ENCODE data around the gene ST6GALNAC4. TPM values are rescaled to one million over a fixed set of nuclear protein-coding genes. Genes with fewer than 3 reads are reported as not detected.

The ST6GALNAC4 gene
- total RNA-seq, 5 donors from 2014 or later (not counting 1 experiment from before 2014, with no cell fraction given) = 24.9 to 40.7 (median 35.1) TPM

DNA sequence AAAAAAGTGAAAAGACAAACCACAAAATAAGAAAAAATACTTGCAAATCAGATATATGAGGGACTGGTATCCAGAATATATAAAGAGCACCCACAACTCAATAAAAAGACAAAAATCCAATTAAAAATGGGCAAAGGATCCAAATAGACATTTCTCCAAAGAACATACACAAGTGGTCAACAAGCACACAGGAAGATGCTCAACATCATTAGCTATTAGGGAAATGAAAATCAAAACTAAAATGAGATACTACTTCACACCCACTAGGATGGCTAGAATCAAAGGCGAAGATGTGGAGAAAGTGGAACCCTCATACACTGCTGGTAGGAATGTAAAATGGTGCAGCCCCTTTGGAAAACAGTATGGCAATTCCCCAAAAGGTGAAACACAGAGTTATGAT, 41.9 kb upstream of the ST6GALNAC4 start:
- Mint-ChIP-seq H3K27me3 (no peaks in the 10 kb centered on the region), H3K9me3 (no peaks in the 10 kb centered on the region), H3K36me3 (peaks cover 33% of the 10 kb centered on the region), H3K4me1 (peaks cover 95 to 98% (median 97%) of the 10 kb centered on the region in 3 donors), H3K4me3 (peak overlapping the region in 2 of 3 donors; percentile 35 to 91), H3K27ac (peak overlapping the region; percentile 83 to 88)
- POLR2A ChIA-PET = interaction anchor here in 1 of 2 donors (0.6 kb wide), 1 partner anchor 75 kb away, joined by 3 read pairs; no protein-coding TSS in a partner anchor
- Histone ChIP-seq H3K9me3 (no peaks in the 10 kb centered on the region), H3K4me3 (ENCODE audit: control insufficient read depth in 1 of 2, extremely low read depth in 1 of 2, low read length in 1 of 2) (no peak overlapping the region), H3K27ac (ENCODE audit: low read length) (no peak overlapping the region), H3K4me1 (ENCODE audit: control insufficient read depth in 1 of 2, extremely low read depth in 1 of 2, insufficient read depth in 2 of 2, low read length in 2 of 2) (peaks cover 71 to 88% of the 10 kb centered on the region in 2 experiments), H3K36me3 (ENCODE audit: control insufficient read depth in 2 of 2, extremely low read depth in 1 of 2, insufficient read depth in 1 of 2, low read length in 1 of 2) (peaks cover 7 to 15% of the 10 kb centered on the region in 2 donors), H3K27me3 (replicated peaks in 1 of 2; ENCODE audit: control insufficient read depth in 2 of 2, extremely low read depth in 1 of 2, insufficient read depth in 2 of 2, low read length in 1 of 2) (no peaks in the 10 kb centered on the region)
- DNase-seq (no peak), ATAC-seq (replicated peaks in 1 of 4) (no peak)
- CTCF ChIA-PET = interaction anchor here (0.9 to 7.2 kb wide), 3 partner anchors 22 to 76 kb away, joined by 4 to 81 read pairs (median 4); no protein-coding TSS in a partner anchor
- no CpG with 5 or more reads among the region's 1 CpG for whole genome bisulfite sequencing (ENCODE audit: insufficient coverage)

DNA sequence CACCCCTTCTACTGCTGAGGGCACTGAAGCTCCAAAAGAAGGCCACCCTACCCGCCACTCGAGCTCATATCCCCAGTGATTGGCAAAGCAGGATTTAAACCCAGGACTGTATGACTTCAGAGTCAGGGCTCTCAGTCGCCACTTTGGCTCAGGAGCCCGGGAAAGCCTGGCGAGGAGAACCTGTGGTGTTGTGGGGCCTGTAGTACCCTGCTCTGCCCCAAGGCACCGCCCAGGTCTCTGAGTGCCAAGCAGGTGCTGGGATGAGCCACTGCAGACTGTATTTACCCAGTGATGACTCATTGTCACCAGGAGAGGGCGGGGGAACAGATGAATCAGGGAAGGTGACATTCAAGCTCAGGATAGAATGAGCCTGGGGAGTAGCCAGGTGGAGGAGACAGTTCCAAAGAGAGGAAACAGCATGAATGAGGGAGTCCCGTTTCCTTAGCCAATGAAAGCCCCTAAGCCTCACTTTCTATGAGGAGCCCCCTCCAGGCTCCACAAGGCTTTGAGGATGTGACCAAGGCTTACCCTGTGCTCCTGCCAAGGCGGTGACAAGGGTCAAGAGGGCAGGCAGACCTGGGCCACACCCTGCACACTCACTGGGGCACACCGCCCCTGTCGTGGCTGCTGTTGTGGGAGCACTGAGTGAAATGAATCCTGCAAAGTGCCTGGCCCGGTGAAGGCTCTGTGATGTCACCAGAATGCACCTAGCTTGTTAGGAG, 38.6 kb upstream of the ST6GALNAC4 start:
- peak overlapping the region; percentile 87 to 94 for H3K27ac Mint-ChIP-seq
- peak; percentile 83 to 90 (median 86) for ATAC-seq (replicated peaks in 1 of 4)
- CTCF ChIA-PET = interaction anchor here (0.5 to 7.2 kb wide), 18 partner anchors 12 to 84 kb away, joined by 3 to 81 read pairs (median 4); partner anchors contain the start of gene EEIG1 (in 1 of the 2)
- H3K4me3 ChIP-seq (ENCODE audit: control insufficient read depth in 1 of 2, extremely low read depth in 1 of 2, low read length in 1 of 2) = peak overlapping the region; percentile 4 to 54
- H3K27me3 Mint-ChIP-seq = no peaks in the 10 kb centered on the region
- no peaks in the 10 kb centered on the region for H3K9me3 Mint-ChIP-seq
- POLR2A ChIA-PET = interaction anchor here in 1 of 2 donors (0.6 kb wide), 1 partner anchor 22 kb away, joined by 3 read pairs; no protein-coding TSS in a partner anchor
- H3K4me1 ChIP-seq (ENCODE audit: control insufficient read depth in 1 of 2, extremely low read depth in 1 of 2, insufficient read depth in 2 of 2, low read length in 2 of 2) = peaks cover 66 to 85% of the 10 kb centered on the region in 2 experiments
- no peaks in the 10 kb centered on the region for H3K27me3 ChIP-seq (replicated peaks in 1 of 2; ENCODE audit: control insufficient read depth in 2 of 2, extremely low read depth in 1 of 2, insufficient read depth in 2 of 2, low read length in 1 of 2)
- H3K27ac ChIP-seq (ENCODE audit: low read length) = peak overlapping the region; percentile 44
- H3K36me3 ChIP-seq (ENCODE audit: control insufficient read depth in 2 of 2, extremely low read depth in 1 of 2, insufficient read depth in 1 of 2, low read length in 1 of 2) = peaks cover 10 to 18% of the 10 kb centered on the region in 2 donors
- peak; percentile 47 to 85 (median 70) for DNase-seq
- H3K4me3 Mint-ChIP-seq = peak overlapping the region; percentile 67 to 81 (median 74)
- peaks cover 90 to 96% (median 95%) of the 10 kb centered on the region in 3 donors for H3K4me1 Mint-ChIP-seq
- H3K9me3 ChIP-seq = no peaks in the 10 kb centered on the region
- H3K36me3 Mint-ChIP-seq = peaks cover 29% of the 10 kb centered on the region
- WGBS (ENCODE audit: insufficient coverage) = 27% methylated on average over 6 of the region's 12 CpGs

DNA sequence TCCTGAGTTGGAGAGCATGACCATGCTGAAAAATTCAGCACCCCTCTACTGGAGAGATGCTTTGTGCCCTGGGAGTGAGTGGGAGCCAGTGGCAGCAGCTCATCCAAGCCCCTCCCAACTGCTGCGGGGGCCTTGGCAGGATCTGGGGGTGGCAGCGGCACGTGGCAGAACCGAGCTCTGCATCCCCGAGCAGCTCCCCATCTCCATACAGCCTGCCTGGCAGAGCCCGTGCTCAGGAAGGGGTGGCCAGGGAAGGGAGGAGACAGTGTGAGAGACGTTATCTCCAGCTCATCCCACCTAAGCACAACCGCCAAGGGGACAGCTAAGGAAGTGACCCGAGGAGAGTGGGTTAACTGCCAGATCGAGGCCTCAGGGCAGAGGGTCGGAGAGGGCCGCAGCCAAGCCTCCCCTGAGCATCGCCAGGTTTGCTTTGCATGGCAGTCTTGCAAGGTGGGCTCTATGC, 38.0 kb upstream of the ST6GALNAC4 start:
- Histone ChIP-seq H3K4me3 (ENCODE audit: control insufficient read depth in 1 of 2, extremely low read depth in 1 of 2, low read length in 1 of 2) (peak overlapping the region; percentile 4 to 27), H3K9me3 (no peaks in the 10 kb centered on the region), H3K27me3 (replicated peaks in 1 of 2; ENCODE audit: control insufficient read depth in 2 of 2, extremely low read depth in 1 of 2, insufficient read depth in 2 of 2, low read length in 1 of 2) (no peaks in the 10 kb centered on the region), H3K36me3 (ENCODE audit: control insufficient read depth in 2 of 2, extremely low read depth in 1 of 2, insufficient read depth in 1 of 2, low read length in 1 of 2) (peaks cover 14 to 24% of the 10 kb centered on the region in 2 donors), H3K4me1 (ENCODE audit: control insufficient read depth in 1 of 2, extremely low read depth in 1 of 2, insufficient read depth in 2 of 2, low read length in 2 of 2) (peaks cover 67 to 85% of the 10 kb centered on the region in 2 experiments), H3K27ac (ENCODE audit: low read length) (peak overlapping the region; percentile 44)
- peak overlapping the region; percentile 87 to 94 for H3K27ac Mint-ChIP-seq
- H3K27me3 Mint-ChIP-seq = no peaks in the 10 kb centered on the region
- peaks cover 29% of the 10 kb centered on the region for H3K36me3 Mint-ChIP-seq
- H3K9me3 Mint-ChIP-seq = no peaks in the 10 kb centered on the region
- peaks cover 90 to 96% (median 95%) of the 10 kb centered on the region in 3 donors for H3K4me1 Mint-ChIP-seq
- ChIA-PET CTCF (interaction anchor here (0.5 to 7.2 kb wide), 15 partner anchors 11 to 88 kb away, joined by 3 to 81 read pairs (median 4); partner anchors contain the start of gene EEIG1 (in 1 of the 2)), POLR2A (no interaction called here)
- peak overlapping the region; percentile 53 to 81 (median 67) for H3K4me3 Mint-ChIP-seq
- DNase-seq (no peak), ATAC-seq (replicated peaks in 1 of 4) (no peak)
- 55% methylated on average over 5 of the region's 13 CpGs for WGBS (ENCODE audit: insufficient coverage)

DNA sequence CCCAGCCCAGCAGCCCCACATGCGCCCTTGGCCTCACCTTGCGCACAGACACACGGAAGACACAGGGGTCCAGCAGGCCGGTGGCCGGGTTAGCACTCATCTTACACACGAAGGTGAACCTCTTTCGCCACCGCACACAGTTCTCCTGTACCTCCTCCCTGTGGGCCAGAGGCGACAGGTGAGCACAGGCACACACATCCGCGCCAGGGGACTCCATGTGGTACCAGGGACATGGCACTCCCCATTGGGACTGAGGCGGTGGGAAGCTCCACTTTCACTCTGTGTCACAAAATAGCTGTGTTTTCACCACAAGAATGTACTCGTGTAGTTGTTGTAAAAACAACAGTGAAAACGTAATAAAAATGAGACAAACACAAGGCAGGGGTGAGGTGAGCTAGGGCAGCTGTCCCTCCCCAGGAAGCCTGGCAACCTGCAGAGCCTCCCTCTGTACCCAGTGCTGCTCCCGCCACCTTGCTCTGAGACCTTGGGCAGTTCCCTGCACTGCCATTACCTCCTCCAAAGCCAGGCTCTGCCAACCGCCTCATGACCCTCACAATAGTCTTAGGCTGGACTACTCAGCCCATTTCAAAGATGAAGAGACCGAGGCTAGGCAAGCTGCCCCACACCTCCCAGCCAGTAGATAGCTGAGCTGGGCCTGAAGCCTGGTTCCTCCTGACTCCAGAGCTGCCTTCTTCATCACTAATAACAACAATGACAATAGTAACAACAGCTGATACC, 37.1 kb upstream of the ST6GALNAC4 start:
- peaks cover 23% of the 10 kb centered on the region for H3K36me3 Mint-ChIP-seq
- ATAC-seq (replicated peaks in 1 of 4) (peak in 1 of 4 experiments; percentile 19), DNase-seq (peak in 1 of 35 experiments; percentile 55)
- H3K4me1 Mint-ChIP-seq = peaks cover 86 to 92% (median 89%) of the 10 kb centered on the region in 3 donors
- peaks cover 72 to 90% of the 10 kb centered on the region in 2 experiments for H3K4me1 ChIP-seq (ENCODE audit: control insufficient read depth in 1 of 2, extremely low read depth in 1 of 2, insufficient read depth in 2 of 2, low read length in 2 of 2)
- no peaks in the 10 kb centered on the region for H3K9me3 Mint-ChIP-seq
- peaks cover 17 to 31% of the 10 kb centered on the region in 2 donors for H3K36me3 ChIP-seq (ENCODE audit: control insufficient read depth in 2 of 2, extremely low read depth in 1 of 2, insufficient read depth in 1 of 2, low read length in 1 of 2)
- H3K27me3 ChIP-seq (replicated peaks in 1 of 2; ENCODE audit: control insufficient read depth in 2 of 2, extremely low read depth in 1 of 2, insufficient read depth in 2 of 2, low read length in 1 of 2) = no peaks in the 10 kb centered on the region
- peak overlapping the region; percentile 18 for H3K27ac ChIP-seq (ENCODE audit: low read length)
- POLR2A ChIA-PET = interaction anchor here in 1 of 2 donors (0.5 kb wide), 2 partner anchors 92 to 157 kb away, joined by 3 to 4 read pairs; no protein-coding TSS in a partner anchor
- WGBS (ENCODE audit: insufficient coverage) = 65% methylated on average over 12 of the region's 17 CpGs
- H3K4me3 ChIP-seq (ENCODE audit: control insufficient read depth in 1 of 2, extremely low read depth in 1 of 2, low read length in 1 of 2) = peak overlapping the region in 1 of 2 donors; percentile 41
- no peaks in the 10 kb centered on the region for H3K9me3 ChIP-seq
- peak overlapping the region; percentile 87 to 94 for H3K27ac Mint-ChIP-seq
- H3K4me3 Mint-ChIP-seq = peak overlapping the region; percentile 53 to 81 (median 67)
- no peaks in the 10 kb centered on the region for H3K27me3 Mint-ChIP-seq
- CTCF ChIA-PET = interaction anchor here (0.6 to 7.2 kb wide), 7 partner anchors 10 to 89 kb away, joined by 3 to 81 read pairs (median 4); partner anchors contain the start of gene EEIG1 (in 1 of the 2)

DNA sequence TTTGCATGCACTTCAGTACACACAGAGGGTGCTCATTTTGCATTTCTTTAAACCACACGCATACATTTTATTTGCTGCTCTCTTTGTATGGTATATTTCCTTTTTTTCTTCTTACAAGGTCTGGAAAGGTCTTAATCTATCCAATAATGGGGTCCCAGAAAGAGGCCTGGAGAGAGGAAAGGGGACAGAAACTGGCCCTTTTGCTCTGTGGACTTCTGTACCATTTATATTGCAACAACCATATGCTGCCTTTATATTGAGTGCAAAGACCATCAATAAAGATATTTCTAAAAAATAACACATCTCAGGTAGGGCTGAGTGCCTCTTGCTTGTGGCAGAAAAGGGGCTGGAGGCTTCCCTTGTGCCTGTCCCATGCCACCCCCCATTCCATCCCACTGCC, 36.3 kb upstream of the ST6GALNAC4 start:
- H3K9me3 ChIP-seq = no peaks in the 10 kb centered on the region
- peaks cover 75 to 95% of the 10 kb centered on the region in 2 experiments for H3K4me1 ChIP-seq (ENCODE audit: control insufficient read depth in 1 of 2, extremely low read depth in 1 of 2, insufficient read depth in 2 of 2, low read length in 2 of 2)
- Mint-ChIP-seq H3K4me1 (peaks cover 86 to 91% (median 89%) of the 10 kb centered on the region in 3 donors), H3K27me3 (no peaks in the 10 kb centered on the region), H3K27ac (peak overlapping the region; percentile 87 to 94), H3K4me3 (peak overlapping the region in 1 of 3 donors; percentile 81), H3K36me3 (peaks cover 26% of the 10 kb centered on the region), H3K9me3 (no peaks in the 10 kb centered on the region)
- no peak overlapping the region for H3K4me3 ChIP-seq (ENCODE audit: control insufficient read depth in 1 of 2, extremely low read depth in 1 of 2, low read length in 1 of 2)
- ATAC-seq (replicated peaks in 1 of 4) = no peak
- ChIA-PET POLR2A (interaction anchor here in 1 of 2 donors (0.5 kb wide), 1 partner anchor 77 kb away, joined by 4 read pairs; no protein-coding TSS in a partner anchor), CTCF (interaction anchor here (2.4 to 7.2 kb wide), 3 partner anchors 10 to 82 kb away, joined by 11 to 81 read pairs (median 31); no protein-coding TSS in a partner anchor)
- WGBS (ENCODE audit: insufficient coverage) = no CpG with 5 or more reads among the region's 1 CpG
- H3K36me3 ChIP-seq (ENCODE audit: control insufficient read depth in 2 of 2, extremely low read depth in 1 of 2, insufficient read depth in 1 of 2, low read length in 1 of 2) = peaks cover 20 to 37% of the 10 kb centered on the region in 2 donors
- no peak overlapping the region for H3K27ac ChIP-seq (ENCODE audit: low read length)
- H3K27me3 ChIP-seq (replicated peaks in 1 of 2; ENCODE audit: control insufficient read depth in 2 of 2, extremely low read depth in 1 of 2, insufficient read depth in 2 of 2, low read length in 1 of 2) = no peaks in the 10 kb centered on the region
- no peak for DNase-seq
